NT2/D1 (cell line): ENCODE results near the gene SLC40A1.

Experiments
- DNase-seq: peaks from one replicate; pipeline ENCODE4 v3.0.0-alpha.2; 2011; ENCODE audit warnings: low read depth, low spot score
- H3K27me3 ChIP-seq: 2 replicates; pipeline ENCODE4 v1.6.0; 2011; ENCODE audit warnings: mild to moderate bottlenecking; ENCODE audit not compliant: insufficient read length, insufficient read depth
- H3K36me3 ChIP-seq: 2 replicates; pipeline ENCODE4 v1.6.1; 2011; ENCODE audit warnings: mild to moderate bottlenecking, low read length, mixed read lengths; ENCODE audit not compliant: insufficient read depth, insufficient read length
- H3K4me1 ChIP-seq: 2 replicates; pipeline ENCODE4 v1.5.1; 2011; ENCODE audit not compliant: insufficient read depth, insufficient read length
- H3K4me3 ChIP-seq: 2 replicates; pipeline ENCODE4 v1.5.1; 2011; ENCODE audit warnings: low read depth; ENCODE audit not compliant: insufficient read length
- H3K9ac ChIP-seq: 2 replicates; pipeline ENCODE4 v1.6.0; 2011; ENCODE audit warnings: low read depth; ENCODE audit not compliant: insufficient read length
- H3K9me3 ChIP-seq: 2 replicates; pipeline ENCODE4 v1.5.1; 2011; ENCODE audit warnings: mild to moderate bottlenecking, low read length; ENCODE audit not compliant: insufficient read depth
- SUZ12 ChIP-seq: IDR thresholded peaks from 2 replicates; pipeline ENCODE4 v1.6.1; 2011; ENCODE audit not compliant: insufficient read length, insufficient read depth; ENCODE audit errors: extremely low read depth
- YY1 ChIP-seq: IDR thresholded peaks from 2 replicates; pipeline ENCODE4 v1.6.1; 2011; ENCODE audit not compliant: insufficient read length, insufficient read depth
- ZNF274 ChIP-seq: IDR thresholded peaks from 2 replicates; pipeline ENCODE4 v1.6.1; 2011; ENCODE audit warnings: mild to moderate bottlenecking, low read depth, low read length

SLC40A1 gene, protein sequence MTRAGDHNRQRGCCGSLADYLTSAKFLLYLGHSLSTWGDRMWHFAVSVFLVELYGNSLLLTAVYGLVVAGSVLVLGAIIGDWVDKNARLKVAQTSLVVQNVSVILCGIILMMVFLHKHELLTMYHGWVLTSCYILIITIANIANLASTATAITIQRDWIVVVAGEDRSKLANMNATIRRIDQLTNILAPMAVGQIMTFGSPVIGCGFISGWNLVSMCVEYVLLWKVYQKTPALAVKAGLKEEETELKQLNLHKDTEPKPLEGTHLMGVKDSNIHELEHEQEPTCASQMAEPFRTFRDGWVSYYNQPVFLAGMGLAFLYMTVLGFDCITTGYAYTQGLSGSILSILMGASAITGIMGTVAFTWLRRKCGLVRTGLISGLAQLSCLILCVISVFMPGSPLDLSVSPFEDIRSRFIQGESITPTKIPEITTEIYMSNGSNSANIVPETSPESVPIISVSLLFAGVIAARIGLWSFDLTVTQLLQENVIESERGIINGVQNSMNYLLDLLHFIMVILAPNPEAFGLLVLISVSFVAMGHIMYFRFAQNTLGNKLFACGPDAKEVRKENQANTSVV

DNA sequence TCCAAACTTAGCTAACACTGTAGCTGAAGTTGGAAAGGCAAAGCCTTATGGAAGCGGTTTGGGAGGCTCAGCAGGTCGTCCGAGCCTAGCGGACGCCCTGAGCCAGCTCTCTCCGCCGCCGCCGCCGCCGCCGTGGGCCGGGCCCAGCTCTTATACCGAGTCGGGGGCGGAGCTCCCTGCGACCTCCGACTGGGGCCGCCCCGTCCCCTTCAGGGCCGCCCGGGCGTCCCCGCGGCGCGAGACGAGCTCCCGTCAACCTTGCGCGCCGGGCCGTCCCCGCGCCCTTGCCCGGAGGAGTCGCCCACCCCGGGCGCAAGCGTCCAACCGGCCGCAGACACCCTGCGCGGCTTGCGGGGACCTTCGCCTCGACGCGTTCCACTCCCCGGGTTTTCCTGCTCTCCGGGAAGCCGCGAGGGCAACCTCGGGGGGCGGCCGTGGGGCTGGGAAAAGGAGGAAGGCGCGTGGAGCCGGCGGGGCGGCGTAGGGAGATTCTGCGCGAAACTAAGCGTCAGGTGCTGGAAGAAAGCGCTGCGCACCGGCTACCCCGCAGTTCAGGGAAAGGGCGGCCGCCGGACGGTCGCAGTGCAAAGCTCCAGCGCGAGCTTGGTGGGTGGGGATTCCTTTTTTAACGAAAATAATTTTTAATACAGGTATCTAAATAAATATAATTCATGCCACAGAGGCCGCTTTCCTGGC is at the start of gene SLC40A1:
TSS of gene SLC40A1 (minus strand) at position 129 of the 696 bp plus-strand sequence. CDS start 326 bp downstream, outside the sequence.
- TF ChIP-seq YY1 (no peak), ZNF274 (no peak), SUZ12 (no peak)
- Histone ChIP-seq H3K4me1 (peaks cover 3% of the 10 kb centered on the region), H3K9me3 (no peaks in the 10 kb centered on the region), H3K9ac (peak within 1 kb of the TSS; percentile 80), H3K27me3 (peaks cover 43% of the 10 kb centered on the region), H3K4me3 (peak within 1 kb of the TSS; percentile 64), H3K36me3 (no peaks in the 10 kb centered on the region)
- DNase-seq = peak; percentile 44

DNA sequence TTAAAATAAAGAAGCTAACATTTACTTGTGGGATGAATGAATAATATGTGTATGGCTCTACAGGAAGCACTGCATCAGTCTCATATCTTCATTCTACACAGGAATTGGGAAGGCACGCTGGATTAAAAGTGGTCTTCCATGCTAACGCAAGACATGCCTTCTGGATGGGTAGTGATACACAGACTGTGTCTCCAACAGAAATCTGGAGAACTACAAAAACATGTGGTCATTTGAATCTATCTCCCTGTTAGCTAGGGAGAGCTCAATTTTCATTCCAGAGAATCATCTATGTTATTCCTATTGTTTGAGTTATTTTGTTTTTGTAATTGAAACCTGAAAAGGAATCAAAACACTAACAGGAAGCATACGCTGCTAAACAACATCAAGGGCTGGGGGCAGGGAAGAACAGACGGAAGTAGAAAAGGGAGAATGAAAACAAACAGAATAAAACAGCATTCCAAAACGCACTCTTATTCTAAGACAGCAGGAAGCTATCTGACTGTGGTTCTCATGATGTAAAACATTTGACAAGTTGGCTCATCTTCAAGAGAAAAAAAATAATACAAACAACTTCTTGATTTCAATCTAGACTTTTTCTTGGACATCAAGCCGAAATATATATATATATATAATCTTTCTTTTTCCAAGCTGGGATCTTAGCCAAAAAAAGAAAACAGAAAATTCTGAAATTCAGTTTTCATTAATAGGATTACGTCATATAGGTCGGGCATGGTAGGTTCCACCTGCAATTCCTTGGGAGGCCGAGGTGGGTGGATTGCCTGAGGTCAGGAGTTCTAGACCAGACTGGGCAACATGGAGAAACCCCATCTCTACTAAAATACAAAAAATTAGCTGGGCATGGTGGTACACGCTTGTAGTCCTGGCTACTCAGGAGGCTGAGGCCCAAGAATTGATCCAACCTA is 49.2 kb upstream of the SLC40A1 start:
- DNase-seq = no peak
- Histone ChIP-seq H3K9ac (no peak overlapping the region), H3K9me3 (no peaks in the 10 kb centered on the region), H3K4me3 (no peak overlapping the region), H3K27me3 (no peaks in the 10 kb centered on the region), H3K4me1 (no peaks in the 10 kb centered on the region), H3K36me3 (no peaks in the 10 kb centered on the region)
- TF ChIP-seq ZNF274 = no peak
- TF ChIP-seq SUZ12 = no peak
- TF ChIP-seq YY1 = no peak

DNA sequence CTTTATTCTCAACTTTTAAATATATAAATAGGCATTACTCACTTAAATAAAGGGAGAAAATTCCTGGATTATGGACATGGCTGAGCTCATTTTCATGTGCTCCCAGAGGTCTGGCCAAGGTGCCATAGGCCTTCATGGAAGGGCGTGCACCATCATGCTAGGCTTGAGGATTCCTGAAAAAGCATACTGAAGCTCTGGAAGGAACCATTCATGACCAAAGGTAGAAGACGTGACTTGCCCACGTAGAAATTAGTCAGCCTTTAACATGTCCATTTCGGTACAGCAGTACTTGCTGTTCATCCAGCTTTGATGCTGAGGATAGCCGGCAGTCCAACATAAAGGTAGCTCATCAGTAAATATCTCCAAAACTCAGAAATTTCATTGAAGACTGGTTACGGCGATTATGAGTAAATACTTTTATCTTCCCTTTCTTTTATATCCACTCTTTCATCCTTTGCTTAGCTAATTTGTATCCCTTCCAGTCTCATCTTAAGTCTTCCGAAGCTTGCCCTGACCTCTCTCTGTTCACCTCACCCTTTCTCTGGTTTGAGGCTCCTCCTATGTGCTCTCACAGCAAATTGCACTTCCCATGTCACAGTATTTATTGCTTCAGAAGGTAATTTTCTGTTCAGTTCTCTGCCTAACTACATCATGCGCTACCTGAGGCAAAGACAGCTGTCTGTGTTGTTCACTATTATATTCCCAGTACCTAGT is 48.4 kb upstream of the SLC40A1 start:
- Histone ChIP-seq H3K9ac (no peak overlapping the region), H3K4me3 (no peak overlapping the region), H3K36me3 (no peaks in the 10 kb centered on the region), H3K4me1 (no peaks in the 10 kb centered on the region), H3K9me3 (no peaks in the 10 kb centered on the region), H3K27me3 (no peaks in the 10 kb centered on the region)
- TF ChIP-seq ZNF274 (no peak), YY1 (no peak), SUZ12 (no peak)
- DNase-seq = no peak

DNA sequence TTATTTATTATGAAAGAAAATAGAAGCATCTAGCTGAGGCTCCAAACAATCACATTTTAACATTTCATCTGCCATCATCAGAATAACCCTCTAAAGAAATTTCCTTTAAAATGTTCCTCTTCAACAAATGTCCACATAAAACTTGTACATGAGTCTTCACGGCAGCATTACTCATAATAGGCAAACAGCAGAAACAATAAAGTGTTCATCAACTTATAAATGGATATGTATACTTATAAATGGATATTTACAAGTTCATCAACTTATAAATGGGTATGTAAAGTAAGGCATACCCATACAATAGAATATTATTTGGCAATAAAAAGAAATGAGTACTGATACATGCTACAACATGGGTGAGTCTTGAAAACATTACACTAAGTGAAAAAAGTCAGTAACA is 47.2 kb upstream of the SLC40A1 start:
- Histone ChIP-seq H3K27me3 (no peaks in the 10 kb centered on the region), H3K9me3 (no peaks in the 10 kb centered on the region), H3K4me1 (no peaks in the 10 kb centered on the region), H3K4me3 (no peak overlapping the region), H3K36me3 (no peaks in the 10 kb centered on the region), H3K9ac (no peak overlapping the region)
- TF ChIP-seq SUZ12 (no peak), YY1 (no peak), ZNF274 (no peak)
- DNase-seq = no peak

DNA sequence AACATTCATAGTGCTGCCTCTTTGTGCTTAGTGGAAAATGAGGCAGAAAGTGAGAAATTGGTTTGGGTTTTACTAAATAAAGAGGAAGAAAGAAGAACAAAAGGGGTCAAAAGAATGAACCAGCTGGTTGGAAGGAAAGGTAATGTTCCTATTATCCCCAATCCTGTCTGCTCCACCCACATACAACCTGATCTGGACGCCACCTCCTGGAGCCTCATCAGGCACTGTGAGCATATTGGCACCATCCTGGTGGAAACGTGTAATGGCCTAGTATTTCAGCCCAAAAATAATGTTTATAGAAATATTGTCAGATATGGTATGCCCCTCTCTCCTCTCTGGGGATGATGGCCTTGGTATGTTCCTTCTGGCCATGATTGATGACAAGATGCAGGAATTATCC is 45.0 kb upstream of the SLC40A1 start:
- no peak overlapping the region for H3K9ac ChIP-seq
- DNase-seq = no peak
- H3K4me3 ChIP-seq = no peak overlapping the region
- H3K9me3 ChIP-seq = no peaks in the 10 kb centered on the region
- H3K27me3 ChIP-seq = no peaks in the 10 kb centered on the region
- no peaks in the 10 kb centered on the region for H3K4me1 ChIP-seq
- TF ChIP-seq ZNF274 = no peak
- H3K36me3 ChIP-seq = no peaks in the 10 kb centered on the region

DNA sequence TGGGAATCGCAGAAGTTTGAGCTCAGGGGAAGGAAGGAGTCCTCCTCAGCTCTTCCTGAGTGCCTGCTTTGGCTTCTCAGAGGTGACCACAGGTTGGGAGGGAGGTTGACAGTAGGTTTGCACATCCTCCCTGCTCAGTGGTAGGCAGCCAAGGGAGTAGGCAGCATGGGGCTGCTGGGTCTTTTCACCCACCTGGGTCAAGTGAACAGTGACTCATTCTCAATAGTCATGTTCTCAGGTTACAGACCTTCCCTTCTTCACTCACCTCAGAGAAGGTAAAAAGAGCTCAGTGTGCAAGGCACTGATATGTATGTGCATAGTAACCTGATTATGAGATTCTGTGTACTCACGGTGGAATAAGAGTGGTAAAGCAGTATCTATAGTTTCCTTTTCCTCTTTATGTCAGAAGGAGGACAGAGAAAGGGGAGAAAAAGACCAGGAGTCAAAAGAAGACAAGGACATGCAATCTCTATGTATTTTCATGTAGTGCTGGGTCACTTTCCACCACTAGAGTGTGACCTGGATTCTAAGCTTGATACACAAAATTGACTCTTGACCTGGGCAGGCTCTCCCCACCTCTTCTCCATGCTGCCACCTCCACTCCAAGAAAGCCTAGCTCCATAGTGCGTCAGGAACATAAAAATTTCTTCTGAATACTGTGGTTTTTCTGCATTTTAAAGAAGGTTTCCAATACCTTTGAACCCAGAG is 44.2 kb upstream of the SLC40A1 start:
- Histone ChIP-seq H3K4me1 (no peaks in the 10 kb centered on the region), H3K9me3 (no peaks in the 10 kb centered on the region), H3K27me3 (no peaks in the 10 kb centered on the region), H3K4me3 (no peak overlapping the region), H3K9ac (no peak overlapping the region), H3K36me3 (no peaks in the 10 kb centered on the region)
- TF ChIP-seq SUZ12 = no peak
- no peak for TF ChIP-seq ZNF274
- TF ChIP-seq YY1 = no peak
- no peak for DNase-seq
